Mesodermal cell (in vitro differentiated cells): ENCODE measurements around the gene RPUSD2.
"Not testable (repeated sequence)": the region's sequence is repeated elsewhere in the genome, so short reads cannot be mapped to it uniquely, and the experiment has no call there.

Experiments used
- H3K27ac ChIP-seq: 2 replicates; pipeline ENCODE4 v1.7.0; 2013; ENCODE audit warnings: mild to moderate bottlenecking, low read depth, low read length, moderate library complexity; ENCODE audit not compliant: severe bottlenecking
- H3K36me3 ChIP-seq: 2 replicates; pipeline ENCODE4 v1.7.1; 2013; ENCODE audit warnings: mild to moderate bottlenecking, low read length, moderate library complexity; ENCODE audit not compliant: control insufficient read depth, insufficient read depth
- H3K4me1 ChIP-seq: one replicate; pipeline ENCODE4 v1.7.1; 2013; ENCODE audit warnings: mild to moderate bottlenecking, low read length; ENCODE audit not compliant: insufficient read depth, control insufficient read depth, poor library complexity, severe bottlenecking
- H3K4me3 ChIP-seq: 2 replicates; pipeline ENCODE4 v1.7.0; 2013; ENCODE audit warnings: low read length, control low read depth, mild to moderate bottlenecking; ENCODE audit not compliant: insufficient read depth, poor library complexity, severe bottlenecking; ENCODE audit errors: extremely low read depth
- H3K9me3 ChIP-seq: 2 replicates; pipeline ENCODE4 v1.7.1; 2013; ENCODE audit warnings: mild to moderate bottlenecking, low read length, moderate library complexity; ENCODE audit not compliant: control insufficient read depth
- WGBS, 2 experiments: methylation state at CpG; one replicate each; pipeline ENCODE4 v1.1.5; 2013; ENCODE audit warnings: missing lambda C conversion rate in 2 of 2; ENCODE audit not compliant: insufficient coverage in 2 of 2; 5-methylcytosine and 5-hydroxymethylcytosine counted together

RPUSD2 gene

GRCh38 chr15:40565333-40566238, 3.5 kb upstream of the RPUSD2 start:
- no peaks in the 10 kb centered on the region for H3K9me3 ChIP-seq
- peaks cover 21% of the 10 kb centered on the region for H3K36me3 ChIP-seq
- H3K4me1 ChIP-seq = peaks cover 5% of the 10 kb centered on the region
- 80 to 86% methylated on average over 10 to 11 of the region's 20 CpGs for WGBS, 2 experiments
- peak overlapping the region; percentile 85 for H3K4me3 ChIP-seq
- peak overlapping the region; percentile 29 for H3K27ac ChIP-seq

DNA sequence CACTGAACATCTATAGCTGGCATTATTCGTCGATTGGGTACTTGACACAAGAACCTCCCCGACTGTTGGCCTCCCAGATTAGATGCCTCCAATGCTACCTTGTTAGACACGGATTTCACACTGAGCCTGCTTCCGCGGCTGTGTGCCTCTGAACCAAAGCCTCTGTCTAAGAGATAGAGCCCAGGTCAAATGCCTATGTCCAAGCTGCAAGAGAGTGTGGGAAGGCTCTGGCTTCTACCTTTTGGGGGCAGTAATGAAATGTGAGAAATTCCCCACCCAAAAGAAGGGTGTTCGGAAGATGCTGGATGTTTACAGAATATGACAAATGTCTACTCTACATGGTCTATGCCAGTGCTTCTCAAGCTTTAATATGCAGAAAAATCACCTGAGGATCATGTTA, 2.0 kb upstream of the RPUSD2 start:
- H3K36me3 ChIP-seq = peaks cover 16% of the 10 kb centered on the region
- H3K4me1 ChIP-seq = peaks cover 5% of the 10 kb centered on the region
- no peaks in the 10 kb centered on the region for H3K9me3 ChIP-seq
- WGBS, 2 experiments = 49 to 51% methylated on average over 5 to 7 of the region's 7 CpGs
- no peak overlapping the region for H3K4me3 ChIP-seq
- H3K27ac ChIP-seq = no peak overlapping the region

- no peaks in the 10 kb centered on the region for H3K9me3 ChIP-seq
- H3K27ac ChIP-seq = no peak overlapping the region
- H3K4me1 ChIP-seq = peaks cover 5% of the 10 kb centered on the region
- H3K4me3 ChIP-seq = no peak overlapping the region
- H3K36me3 ChIP-seq = peaks cover 41% of the 10 kb centered on the region
Observed at GRCh38 chr15:40575113-40575512, 6.0 kb downstream of the RPUSD2 start.

GRCh38 chr15:40576914-40577313, 7.8 kb downstream of the RPUSD2 start:
- WGBS, 2 experiments = 93 to 100% methylated on average over 1 to 3 of the region's 5 CpGs
- peaks cover 34% of the 10 kb centered on the region for H3K36me3 ChIP-seq
- not testable (repeated sequence) for H3K27ac ChIP-seq, H3K4me3 ChIP-seq, H3K9me3 ChIP-seq, H3K4me1 ChIP-seq

GRCh38 chr15:40578892-40579291, 9.8 kb downstream of the RPUSD2 start:
- Histone ChIP-seq H3K9me3 (no peaks in the 10 kb centered on the region), H3K27ac (no peak overlapping the region), H3K4me1 (no peaks in the 10 kb centered on the region), H3K4me3 (no peak overlapping the region), H3K36me3 (peaks cover 16% of the 10 kb centered on the region)
- WGBS, 2 experiments = 80 to 100% methylated on average over 1 of the region's 4 CpGs

DNA sequence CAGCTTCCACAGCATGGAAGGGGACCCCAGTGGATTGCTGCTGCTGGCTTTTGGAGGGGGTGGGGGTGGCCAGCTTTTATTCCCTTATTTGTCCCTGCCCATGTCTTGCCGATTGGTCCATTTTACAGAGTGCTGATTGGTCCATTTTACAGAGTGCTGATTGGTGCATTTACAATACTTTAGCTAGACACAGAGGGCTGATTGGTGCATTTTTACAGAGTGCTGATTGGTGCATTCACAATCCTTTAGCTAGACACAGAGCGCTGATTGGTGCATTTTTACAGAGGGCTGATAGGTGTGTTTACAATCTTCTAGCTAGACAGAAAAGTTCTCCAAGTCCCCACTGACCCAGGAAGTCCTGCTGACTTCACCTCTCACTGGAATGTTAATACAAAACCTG, 12.7 kb downstream of the RPUSD2 start:
- H3K36me3 ChIP-seq, H3K4me1 ChIP-seq, H3K4me3 ChIP-seq, H3K9me3 ChIP-seq, H3K27ac ChIP-seq: not testable (repeated sequence)
- 72% methylated on average over 2 of the region's 2 CpGs; no CpG with 5 or more reads in 1 of the 2 experiments for WGBS, 2 experiments

- Histone ChIP-seq H3K9me3 (no peaks in the 10 kb centered on the region), H3K36me3 (no peaks in the 10 kb centered on the region), H3K4me1 (no peaks in the 10 kb centered on the region), H3K4me3 (no peak overlapping the region), H3K27ac (no peak overlapping the region)
- WGBS, 2 experiments = 92 to 94% methylated on average over 7 of the region's 8 CpGs
Observed at GRCh38 chr15:40582726-40583246, 13.7 kb downstream of the RPUSD2 start.

- Histone ChIP-seq H3K4me3 (no peak overlapping the region), H3K4me1 (no peaks in the 10 kb centered on the region), H3K27ac (no peak overlapping the region), H3K36me3 (no peaks in the 10 kb centered on the region), H3K9me3 (no peaks in the 10 kb centered on the region)
- 0% methylated on average over 1 of the region's 2 CpGs for WGBS, 2 experiments
Observed at GRCh38 chr15:40584191-40584590, 15.1 kb downstream of the RPUSD2 start.

- H3K4me1 ChIP-seq = peaks cover 5% of the 10 kb centered on the region
- H3K27ac ChIP-seq = peak overlapping the region; percentile 11
- WGBS, 2 experiments = 75 to 80% methylated on average over 4 to 9 of the region's 12 CpGs
- H3K4me3 ChIP-seq = no peak overlapping the region
- H3K36me3 ChIP-seq = no peaks in the 10 kb centered on the region
- H3K9me3 ChIP-seq = no peaks in the 10 kb centered on the region
Observed at GRCh38 chr15:40590667-40591050, 21.6 kb downstream of the RPUSD2 start.

DNA sequence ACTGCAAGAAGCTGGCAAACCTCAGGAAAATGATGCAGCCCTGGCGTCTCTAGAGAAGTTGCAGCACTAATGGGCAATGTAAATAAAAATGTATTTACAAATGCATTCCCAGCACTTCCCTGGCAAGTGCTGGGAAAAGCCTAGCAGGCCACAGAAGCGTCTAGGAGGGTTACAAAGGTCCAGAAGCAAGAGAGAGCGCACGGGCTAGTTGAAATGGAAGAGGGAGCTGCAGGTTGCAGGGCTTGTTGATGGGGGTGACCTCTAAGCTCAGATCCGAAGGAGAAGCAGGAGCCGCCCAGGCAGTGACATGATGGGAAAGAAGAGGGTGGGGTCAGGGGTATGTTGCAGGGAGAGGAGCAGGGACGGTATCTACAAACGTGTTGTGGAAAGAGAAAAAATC, 22.3 kb downstream of the RPUSD2 start:
- Histone ChIP-seq H3K36me3 (no peaks in the 10 kb centered on the region), H3K9me3 (no peaks in the 10 kb centered on the region), H3K27ac (no peak overlapping the region), H3K4me1 (peaks cover 5% of the 10 kb centered on the region), H3K4me3 (no peak overlapping the region)
- 61 to 66% methylated on average over 8 of the region's 8 CpGs for WGBS, 2 experiments

DNA sequence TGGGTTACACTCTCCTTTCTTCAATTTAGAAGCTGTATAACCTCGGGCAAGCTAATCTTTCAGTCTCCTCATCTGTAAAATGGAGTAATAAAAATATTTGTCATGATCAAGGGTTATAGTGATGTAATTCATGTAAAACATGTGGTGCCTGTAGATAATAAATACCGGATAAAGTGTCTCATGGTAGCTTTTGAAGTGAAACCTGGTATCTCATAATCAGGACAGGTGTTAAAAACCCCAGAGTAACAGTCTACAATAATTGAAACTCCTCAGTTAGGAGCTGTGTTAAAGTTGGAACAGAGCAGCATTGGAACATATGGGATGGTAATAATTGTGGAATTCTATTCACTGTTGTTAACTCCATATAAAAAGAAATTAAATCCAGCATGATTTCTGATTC, 24.1 kb downstream of the RPUSD2 start:
- H3K27ac ChIP-seq = no peak overlapping the region
- no peak overlapping the region for H3K4me3 ChIP-seq
- WGBS, 2 experiments = 90 to 95% methylated on average over 2 of the region's 2 CpGs
- H3K4me1 ChIP-seq = peaks cover 5% of the 10 kb centered on the region
- H3K9me3 ChIP-seq = no peaks in the 10 kb centered on the region
- peaks cover under 1% of the 10 kb centered on the region for H3K36me3 ChIP-seq
